ENCODE results near the gene MYMX.
"Not testable (repeated sequence)": the region's sequence is repeated elsewhere in the genome, so short reads cannot be mapped to it uniquely, and the experiment has no call there.

The MYMX gene

DNA sequence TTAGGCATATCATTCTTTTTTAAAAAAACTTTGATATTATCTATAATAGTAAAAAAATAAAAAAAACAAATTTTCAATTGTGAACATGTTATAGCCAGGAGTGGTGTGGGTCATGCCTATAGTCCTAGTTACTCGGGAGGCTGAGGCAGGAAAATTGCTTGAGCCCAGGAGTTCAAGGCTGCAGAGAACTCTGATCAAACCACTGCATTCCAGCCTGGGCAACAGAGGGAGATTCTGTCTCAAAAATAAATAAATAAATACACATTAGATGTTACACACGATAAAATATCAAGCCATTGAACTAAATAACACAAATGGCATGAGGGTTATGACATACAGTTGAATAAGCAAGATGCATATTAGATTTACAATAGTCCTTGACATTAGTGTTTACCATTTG is 27.9 kb upstream of the MYMX start:
- no peak for DNase-seq

DNA sequence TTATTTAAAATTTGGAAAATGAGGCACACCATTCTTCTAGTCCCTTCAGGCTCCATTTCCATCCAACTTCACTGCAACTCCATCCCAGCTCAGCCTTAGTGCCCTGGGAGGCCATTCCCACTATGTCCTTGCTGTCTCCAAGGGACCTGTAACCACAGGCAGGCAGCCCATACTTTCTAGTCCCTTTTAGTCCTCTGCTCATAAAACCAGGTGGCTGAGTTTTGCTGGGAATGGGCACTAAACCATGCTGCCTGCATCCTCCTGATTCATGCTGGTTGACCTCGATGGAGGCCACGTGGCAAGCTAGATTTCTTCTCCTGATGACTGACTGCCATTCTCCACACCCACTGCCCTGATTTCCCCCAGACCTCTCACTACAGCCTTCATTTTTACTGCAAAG is 27.5 kb upstream of the MYMX start:
- DNase-seq = no peak

DNA sequence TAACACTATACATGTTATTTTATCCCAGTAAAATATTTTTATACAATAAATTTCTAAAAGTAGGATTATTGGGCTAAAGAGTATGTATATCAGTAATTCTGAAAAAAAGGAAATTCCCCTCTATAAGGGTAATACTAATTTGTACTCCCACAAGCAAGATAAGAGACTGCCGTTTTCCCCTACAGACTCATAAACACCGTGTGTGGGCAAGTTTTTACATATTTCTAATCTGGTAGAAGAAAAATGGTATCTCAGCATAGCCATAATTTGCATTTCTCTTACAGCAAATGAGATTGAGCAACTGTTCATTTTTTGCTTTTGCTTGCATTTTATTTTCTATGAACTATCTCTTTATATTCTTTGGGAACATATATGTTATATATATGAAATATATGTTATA is 26.0 kb upstream of the MYMX start:
- no peak for DNase-seq

DNA sequence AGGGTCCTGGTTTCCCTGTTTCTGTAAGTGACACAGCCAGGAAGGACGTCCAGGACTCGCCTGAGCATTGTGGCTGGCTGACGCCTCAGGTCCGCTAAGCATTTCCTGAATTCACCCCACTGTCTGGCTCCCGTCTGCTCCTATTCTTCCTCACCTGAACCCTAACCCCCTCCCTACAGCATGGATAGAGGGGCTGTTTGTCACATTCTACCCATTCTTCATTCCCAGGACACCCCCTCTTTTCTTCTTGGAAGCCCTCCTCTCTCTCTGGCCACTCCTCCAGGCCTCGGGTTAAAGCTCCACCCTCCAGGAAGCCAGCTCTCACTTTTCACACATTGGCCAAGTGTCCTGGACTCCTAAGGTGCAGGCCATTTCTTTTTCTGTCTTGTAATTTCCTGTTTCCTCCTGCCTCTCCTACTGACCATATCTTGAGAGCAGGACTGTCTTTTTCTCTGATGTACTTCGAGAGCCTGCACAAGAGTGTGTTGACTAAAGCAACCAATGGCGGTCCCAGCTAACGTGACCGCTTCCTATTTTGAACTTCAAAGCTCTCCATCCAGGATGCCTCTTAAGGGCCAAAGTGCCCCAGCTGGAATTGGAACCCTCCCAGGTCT is 24.2 kb upstream of the MYMX start:
- DNase-seq = no peak

DNA sequence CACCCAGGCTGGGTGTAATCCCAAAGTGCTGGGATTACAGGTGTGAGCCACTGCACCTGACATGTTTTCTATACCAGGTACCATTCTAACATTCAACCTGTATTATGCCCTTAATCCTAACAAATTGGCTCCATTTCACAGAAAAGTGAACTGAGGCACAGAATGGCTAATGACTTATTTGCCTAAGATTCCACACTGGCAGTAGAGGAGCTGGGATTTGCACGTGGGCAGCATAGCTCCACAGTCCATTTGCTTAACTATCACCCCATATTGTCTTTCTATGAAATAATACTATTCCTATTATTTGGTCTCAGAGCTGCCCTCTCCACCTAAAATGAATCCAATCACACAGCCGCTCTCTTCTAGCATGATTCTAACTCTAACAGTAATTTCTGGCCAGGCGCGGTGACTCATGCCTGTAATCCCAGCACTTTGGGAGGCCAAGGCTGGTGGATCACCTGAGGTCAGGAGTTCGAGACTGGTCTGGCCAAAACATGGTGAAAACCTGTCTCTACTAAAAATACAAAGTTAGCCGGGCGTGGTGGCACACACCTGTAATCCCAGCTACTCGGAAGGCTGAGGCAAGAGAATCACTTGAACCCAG is 23.3 kb upstream of the MYMX start:
- no peak for DNase-seq

DNA sequence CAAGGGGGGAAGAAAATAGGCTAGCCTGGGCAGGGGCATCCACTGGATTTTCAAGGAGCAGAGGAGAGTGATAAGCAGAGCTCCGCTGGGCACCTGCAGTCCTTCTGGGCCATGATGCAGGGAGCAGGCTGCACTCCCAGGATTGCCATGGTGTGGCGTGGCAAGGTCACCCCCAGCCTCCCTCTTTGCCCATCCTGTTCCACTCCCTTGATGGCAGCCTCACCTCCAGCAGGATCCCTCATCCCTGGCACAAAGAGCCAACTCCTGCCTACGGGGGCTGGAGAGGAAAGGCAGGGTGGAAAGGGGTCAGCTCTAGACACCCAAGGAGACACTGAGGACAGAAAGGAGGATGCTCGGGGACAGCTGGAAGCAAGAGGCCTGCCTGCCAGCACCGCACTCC is 22.4 kb upstream of the MYMX start:
- DNase-seq = no peak

DNA sequence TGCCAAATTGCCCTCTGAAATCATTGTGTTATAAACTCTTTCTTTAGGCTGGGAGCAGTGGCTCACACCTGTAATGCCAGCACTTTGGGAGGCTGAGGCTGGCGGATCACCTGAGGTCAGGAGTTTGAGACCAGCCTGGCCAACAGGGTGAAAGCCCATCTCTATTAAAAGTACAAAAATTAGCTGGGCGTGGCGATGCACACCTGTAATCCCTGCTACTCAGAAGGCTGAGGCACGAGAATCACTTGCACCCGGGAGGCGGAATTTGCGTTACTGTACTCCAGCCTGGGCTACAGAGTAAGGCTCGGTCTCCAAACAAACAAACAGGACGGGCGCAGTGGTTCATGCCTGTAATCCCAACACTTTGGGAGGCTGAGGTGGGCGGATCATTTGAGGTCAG is 20.4 kb upstream of the MYMX start:
- not testable (repeated sequence) for DNase-seq

DNA sequence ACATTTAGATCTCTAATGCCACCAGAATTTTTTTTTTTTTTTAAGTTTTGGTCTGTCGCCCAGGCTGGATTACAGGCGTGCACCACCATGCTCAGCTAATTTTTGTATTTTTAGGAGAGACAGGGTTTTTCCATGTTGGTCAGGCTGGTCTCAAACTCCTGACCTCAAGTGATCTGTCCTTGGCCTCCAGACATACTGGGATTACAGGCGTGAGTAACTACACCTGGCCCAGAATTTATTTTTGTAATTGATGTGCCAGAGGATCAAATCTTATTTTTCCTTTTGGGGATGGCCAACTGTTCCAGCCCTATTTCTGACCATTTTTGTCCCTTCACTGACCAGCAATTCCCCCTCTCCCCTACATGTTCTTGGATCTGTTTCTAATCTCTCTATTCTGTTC is 18.0 kb upstream of the MYMX start:
- DNase-seq = no peak

DNA sequence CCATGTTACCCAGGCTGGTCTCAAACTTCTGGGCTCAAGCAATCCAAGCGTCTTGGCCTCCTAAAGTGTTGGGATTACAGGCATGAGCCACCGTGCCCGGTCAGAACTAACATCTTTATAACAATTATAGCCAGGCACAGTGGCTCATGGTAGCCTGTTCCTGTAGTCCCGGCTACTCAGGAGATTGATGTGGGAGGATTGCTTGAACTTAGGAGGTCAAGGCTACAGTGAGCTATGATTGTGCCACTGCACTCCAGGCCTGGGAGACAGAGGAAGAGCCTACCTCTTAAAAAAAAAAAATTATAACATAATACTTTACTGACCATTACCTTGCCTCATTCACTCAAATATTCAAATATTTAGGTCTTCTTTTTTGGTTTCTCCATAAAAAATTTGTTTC is 16.8 kb upstream of the MYMX start:
- DNase-seq = no peak

DNA sequence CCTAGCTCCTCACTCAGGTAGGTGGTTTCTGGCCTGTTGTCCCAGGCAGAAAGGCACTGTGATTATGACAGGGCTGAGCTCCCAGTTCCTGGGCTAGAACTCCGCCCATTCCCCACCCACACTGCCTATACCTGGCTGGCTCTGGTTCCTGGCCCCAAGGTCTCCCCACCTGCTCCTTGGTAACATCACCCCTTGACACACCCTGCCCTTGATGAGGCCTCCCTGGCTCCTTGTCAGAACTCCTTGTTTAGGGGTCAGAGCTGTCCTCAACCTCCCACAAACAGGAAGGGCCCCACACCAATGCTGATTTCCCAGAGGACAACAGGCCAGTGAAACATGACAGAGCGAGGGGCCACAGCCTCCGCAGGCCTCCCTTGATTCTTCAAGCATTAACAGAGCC is 15.5 kb upstream of the MYMX start:
- no peak for DNase-seq

DNA sequence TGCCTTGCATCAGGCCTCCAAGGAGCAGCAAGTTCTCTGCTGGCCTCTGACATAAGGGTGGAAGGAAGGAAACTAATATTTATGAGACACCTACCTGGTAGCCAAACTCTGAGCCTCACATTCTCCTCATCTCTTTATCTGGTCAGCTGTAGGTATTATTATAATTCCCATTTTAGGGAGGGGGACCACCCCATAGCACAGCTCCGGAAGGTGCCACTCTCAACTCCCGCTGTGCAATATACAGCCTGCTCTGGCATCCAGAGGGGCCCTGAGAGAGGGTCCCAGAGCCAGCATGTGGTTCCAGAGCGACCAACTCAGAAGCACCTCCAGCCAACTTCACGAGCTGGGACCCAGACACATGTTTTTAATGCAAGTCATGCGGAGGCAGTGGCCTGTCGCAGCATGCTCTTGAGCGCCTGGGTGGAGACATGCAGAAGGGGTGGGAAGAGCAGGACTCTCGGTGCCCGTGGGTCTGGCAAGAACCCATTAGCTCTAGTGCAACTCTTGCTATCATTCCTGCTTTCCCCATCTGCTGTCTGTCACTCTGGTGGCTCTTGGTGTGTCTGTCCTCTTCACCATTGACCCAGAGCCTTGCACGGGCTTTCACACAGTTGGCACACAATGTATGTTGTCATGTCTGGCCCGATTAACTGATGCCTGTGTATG is 15.0 kb upstream of the MYMX start:
- DNase-seq = no peak

DNA sequence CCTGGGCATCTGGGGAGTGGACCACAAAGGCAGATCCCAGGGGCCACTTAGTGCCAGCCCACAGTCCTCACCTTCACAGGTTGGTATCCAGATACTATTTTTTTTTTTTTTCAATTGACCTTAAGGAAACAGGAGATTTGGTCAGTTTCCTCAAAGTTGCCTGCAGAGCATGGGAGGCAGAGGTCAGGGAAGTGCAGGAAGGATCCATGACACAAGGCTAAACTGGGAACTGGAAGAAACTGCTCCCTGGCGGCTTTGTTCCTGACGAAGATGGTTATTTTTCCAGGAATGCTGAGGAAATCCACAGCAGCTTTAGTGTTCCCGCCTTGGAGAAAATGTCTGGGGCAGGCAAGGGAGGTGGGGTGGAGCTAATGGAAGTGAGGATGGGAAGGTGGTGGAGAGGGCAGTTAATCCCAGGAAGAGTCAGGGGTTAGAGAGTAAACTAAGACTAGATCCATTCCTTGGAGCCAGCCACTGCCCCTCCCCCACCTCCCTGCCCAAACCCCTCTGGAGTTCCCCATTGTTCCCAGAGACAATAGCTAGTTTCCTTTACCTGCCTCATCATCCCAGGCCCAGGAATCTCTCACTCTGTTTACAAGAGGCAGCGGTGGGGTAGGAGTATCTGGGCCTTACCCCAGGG is 14.3 kb upstream of the MYMX start:
- no peak for DNase-seq

DNA sequence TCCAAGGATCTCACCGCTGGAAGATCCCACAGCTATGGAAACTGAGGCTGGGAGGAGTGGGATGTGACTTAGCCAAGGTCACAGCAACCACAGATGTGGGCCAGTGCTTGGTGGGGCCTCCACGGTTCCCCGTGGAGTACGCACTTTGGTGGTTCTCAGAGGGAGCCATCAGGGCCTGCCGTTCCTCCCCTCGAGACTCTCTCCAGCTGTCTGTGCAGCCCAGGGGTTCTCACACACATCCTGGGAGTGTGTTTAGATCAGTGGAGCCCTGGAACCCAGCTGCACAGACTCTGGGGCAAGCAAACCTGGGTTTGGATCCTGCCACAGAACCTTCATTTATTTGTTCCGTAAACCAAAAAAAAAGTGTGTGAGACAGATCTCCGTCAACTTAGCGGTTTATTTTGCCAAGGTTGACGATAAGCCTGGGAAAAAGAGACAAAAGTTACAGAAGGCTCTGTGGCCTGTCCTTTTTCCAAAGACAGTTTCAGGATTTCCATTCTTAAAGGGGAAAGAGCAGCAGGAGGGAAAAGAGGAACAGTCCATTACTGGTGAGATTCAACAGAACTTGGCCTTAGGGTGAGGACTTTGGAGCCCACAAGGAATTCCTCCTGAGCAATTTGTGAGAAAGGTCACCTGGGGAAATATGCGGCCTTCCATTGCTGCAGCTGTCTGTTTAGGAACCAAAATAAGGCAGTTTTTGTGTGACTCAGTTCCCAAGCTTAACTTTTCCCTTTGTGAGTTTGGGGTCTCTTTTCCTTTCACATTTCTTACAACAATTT is 13.6 kb upstream of the MYMX start:
- DNase-seq = no peak

DNA sequence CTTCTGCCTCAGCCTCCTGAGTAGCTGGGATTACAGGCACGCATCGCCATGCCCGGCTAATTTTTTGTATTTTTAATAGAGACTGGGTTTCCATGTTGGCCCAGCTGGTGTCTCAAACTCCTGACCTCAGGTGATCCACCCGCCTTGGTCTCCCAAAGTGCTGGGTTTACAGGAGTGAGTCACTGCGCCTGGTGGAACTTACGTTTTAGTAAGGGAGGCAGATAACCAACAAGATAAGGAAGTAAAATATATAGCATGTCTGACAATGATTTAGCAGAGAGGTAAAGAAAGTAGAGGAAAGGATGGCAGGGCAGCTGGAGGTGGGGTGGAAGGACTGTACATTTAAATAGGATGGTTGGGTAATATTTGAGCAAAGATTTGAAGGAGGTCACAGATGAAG is 12.8 kb upstream of the MYMX start:
- no peak for DNase-seq

DNA sequence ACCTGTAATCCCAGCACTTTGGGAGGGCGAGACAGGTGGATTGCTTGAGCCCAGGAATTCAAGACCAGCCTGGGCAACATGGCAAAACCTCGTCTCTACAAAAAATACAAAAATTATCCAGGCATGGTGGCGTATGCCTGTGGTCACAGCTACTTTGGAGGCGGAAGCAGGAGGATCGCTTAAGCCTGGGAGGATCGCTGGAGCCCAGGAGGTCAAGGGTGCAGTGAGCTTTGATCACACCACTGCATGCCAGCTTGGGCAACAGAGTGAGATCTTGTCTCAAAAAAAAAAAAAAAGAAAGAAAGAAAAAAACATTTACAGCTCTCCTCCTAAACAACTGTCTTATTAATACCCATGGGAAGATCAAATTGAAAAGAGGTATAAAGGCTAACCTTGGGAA is 8.8 kb upstream of the MYMX start:
- DNase-seq = no peak

DNA sequence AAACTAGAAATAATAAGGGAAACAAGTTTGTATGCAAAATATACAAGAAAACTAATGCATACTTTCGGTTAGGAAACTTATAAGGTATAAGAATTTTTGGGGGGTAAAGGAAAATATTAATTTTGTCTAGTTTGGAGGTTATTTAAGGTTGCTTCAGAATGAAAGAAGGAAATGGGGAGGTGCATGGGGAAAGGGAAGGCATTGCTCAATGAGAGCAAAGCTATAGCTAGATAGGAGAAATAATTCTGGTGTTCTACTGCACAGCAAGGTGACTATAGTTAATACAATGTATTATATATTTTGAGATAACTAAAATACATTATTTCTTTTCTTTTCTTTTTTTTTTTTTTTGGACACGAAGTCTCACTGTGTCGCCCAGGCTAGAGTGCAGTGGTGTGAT is 5.4 kb upstream of the MYMX start:
- DNase-seq = no peak

DNA sequence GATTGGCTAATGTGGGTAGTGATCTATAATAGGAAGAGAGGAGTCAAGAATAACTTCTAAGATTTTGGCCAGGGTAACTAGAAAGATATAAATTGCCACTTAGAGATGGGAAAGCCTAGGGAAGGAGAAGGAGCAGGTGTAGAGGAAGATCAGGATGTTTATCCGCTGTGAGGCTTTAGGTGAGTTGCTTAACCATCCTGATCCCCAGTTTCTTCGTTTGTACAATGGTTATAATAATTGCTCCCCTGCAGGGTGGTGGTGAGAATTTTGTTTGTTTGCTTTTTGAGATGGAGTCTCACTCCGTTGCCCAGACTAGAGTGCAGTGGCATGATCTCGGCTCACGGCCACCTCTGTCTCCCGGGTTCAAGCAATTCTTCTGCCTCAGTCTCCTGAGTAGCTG is 2.4 kb upstream of the MYMX start:
- DNase-seq = no peak

DNA sequence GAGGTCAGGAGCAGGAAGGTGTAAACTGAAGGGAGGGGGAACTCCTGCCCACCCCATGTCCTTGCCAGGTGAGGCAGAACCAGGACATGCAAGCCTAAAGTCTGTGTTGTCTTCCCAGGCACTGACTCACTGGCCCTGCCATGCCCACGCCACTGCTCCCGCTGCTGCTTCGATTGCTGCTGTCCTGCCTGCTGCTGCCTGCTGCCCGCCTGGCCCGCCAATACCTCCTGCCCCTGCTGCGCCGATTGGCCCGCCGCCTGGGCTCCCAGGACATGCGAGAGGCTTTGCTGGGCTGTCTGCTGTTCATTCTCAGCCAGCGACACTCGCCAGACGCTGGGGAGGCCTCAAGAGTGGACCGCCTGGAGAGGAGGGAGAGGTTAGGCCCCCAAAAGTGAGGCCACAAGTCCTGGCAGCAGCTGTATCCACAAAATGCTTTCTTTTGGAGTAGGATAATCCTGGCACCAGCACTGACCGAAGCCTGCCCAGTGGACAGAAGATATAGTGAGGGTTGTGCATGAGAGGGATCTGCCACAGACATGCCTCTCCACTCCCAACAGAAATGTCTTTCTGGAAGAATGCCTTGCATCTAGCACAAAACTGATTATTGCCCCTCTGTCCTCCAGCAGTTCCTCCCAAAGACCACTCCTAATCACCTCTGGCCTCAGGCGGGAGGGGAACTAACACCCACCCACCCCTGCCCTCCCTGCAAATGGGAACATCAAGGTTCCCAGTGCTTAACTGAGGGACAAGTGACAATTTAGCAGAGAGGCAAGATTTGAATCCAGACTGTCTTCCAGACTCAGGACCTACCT is 812 bp downstream of the MYMX start:
- no peak for DNase-seq

DNA sequence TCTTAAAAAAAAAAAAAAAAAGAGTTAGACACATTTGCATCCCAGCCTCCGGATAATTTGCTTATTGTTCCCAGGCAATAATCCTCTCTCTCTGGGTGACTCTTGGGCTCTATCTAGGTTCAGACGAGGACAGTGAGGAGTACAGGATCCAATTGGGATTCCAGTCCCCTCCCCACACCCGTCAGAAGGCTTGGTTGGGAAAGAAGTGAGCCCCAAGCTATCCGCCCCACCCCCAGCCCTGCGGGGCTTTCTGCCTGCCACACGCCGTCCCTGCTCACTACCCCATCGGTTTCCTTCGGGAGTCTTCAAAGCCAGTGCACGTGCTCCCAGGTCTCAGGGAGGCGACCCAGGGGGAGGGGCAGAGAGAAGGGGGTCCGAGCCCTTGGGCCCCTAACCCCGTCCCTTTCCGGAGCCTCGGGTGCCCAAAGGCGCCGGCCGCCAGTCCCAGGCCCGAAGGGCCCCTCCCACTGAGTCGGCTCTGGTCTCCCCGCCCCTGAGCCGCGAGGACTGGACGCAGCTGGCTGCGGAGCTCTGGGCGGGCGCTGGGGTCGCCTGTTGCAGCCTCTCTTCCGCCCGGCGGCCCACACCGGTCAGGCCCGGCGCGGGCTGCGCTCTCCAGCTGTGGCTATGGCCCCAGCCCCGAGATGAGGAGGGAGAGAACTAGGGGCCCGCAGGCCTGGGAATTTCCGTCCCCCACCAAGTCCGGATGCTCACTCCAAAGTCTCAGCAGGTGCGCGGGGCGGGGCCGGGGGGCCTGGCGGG is 2.5 kb downstream of the MYMX start:
- DNase-seq = peak; percentile 54

DNA sequence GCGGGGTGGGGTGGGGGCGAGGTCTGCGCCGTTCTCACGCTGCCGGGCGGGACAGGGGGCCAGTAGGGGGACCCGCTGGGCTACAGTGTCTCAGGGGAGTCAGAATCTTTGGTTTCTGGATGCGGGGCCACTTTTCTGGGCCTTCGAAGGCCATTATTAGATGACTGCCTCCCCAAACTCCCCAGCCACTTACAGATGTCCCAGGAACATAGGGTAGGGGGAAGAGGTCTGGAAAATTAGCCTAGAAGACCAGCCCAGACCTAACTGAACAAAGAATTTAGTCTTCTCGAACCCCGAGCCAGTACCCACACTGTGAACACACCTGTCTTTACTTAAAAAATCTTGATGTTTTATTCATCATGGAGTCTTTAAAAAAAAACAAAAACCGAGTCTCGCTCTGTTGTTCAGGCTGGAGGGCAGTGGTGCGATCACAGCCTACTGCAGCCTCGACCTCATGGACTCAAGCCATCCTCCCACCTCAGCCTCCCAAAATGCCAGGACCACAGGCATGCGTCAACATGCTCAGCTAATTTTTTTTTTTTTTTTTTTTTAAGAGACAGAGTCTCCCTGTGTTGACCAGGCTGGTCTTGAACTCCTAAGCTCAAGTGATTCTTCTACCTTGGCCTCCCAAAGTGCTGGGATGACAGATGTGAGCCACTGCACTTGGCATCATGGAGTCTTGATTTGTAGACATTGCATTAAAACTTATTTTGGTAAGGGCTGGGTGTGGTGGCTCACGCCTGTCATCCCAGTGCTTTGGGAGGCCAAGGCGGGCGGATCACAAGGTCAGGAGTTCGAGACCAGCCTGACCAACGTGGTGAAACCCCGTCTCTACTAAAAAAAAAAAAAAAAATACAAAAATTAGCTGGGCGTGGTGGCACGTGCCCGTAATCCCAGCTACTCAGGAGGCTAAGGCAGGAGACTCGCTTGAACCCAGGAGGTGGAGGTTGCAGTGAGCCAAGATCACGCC is 3.4 kb downstream of the MYMX start:
- DNase-seq = no peak

DNA sequence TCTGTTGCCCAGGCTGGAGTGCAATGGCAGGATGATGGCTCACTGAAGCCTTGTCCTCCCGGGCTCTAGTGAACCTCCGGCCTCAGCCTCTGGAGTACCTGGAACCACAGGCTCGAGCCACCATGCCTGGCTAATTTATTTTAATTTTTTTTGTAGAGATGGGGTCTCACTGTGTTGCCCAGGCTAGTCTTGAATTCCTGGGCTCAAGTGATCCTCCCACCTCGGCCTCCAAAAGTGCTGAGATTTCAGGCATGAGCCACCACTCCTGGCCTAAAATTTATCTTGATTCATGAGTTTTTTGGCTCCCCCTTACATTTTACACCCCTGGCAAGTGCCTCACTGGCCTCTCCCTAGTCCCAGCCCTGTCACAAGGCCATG is 4.2 kb downstream of the MYMX start:
- no peak for DNase-seq

Measured in stimulated activated CD4-positive, alpha-beta T cell treated with anti-CD3 and anti-CD28 coated beads, Interleukin-15, amount 100 ng/mL, for 24 hours (primary cell).